Measurements from ENCODE around the gene EYA4.

DNA sequence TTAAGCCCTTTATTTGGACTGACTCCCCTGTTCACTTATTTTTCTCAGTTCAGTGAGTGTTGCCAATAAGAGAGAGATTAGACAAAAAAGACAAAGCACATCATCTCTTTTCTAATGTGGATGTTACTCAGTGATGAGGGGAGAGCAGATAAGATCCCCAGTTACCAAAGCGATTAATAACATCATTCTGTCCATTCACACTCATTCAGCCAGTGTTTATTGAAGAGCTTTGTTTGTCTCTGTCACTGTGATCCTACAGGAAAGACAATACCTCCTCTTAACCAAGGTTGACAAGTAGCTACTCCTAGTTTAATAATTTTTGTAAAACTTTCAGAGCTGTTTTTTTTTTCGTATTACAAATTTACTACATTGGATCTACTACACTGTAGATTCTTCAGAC is 163.0 kb downstream of the EYA4 start:
- TF ChIP-seq, protein P1, sequence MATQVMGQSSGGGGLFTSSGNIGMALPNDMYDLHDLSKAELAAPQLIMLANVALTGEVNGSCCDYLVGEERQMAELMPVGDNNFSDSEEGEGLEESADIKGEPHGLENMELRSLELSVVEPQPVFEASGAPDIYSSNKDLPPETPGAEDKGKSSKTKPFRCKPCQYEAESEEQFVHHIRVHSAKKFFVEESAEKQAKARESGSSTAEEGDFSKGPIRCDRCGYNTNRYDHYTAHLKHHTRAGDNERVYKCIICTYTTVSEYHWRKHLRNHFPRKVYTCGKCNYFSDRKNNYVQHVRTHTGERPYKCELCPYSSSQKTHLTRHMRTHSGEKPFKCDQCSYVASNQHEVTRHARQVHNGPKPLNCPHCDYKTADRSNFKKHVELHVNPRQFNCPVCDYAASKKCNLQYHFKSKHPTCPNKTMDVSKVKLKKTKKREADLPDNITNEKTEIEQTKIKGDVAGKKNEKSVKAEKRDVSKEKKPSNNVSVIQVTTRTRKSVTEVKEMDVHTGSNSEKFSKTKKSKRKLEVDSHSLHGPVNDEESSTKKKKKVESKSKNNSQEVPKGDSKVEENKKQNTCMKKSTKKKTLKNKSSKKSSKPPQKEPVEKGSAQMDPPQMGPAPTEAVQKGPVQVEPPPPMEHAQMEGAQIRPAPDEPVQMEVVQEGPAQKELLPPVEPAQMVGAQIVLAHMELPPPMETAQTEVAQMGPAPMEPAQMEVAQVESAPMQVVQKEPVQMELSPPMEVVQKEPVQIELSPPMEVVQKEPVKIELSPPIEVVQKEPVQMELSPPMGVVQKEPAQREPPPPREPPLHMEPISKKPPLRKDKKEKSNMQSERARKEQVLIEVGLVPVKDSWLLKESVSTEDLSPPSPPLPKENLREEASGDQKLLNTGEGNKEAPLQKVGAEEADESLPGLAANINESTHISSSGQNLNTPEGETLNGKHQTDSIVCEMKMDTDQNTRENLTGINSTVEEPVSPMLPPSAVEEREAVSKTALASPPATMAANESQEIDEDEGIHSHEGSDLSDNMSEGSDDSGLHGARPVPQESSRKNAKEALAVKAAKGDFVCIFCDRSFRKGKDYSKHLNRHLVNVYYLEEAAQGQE (IDR thresholded peaks at IDR 0.05; ENCODE audit: insufficient read depth in 1 of 2, low read depth in 2 of 2, low read length in 1 of 2), result no peak
- TF ChIP-seq POLR2AphosphoS5 (IDR thresholded peaks at IDR 0.05; ENCODE audit: low read depth, low read length) (no peak), CTCF (IDR thresholded peaks at IDR 0.05) (no peak), TCF7L2 (IDR thresholded peaks at IDR 0.05; ENCODE audit: low read depth, low read length) (no peak)

All from Panc1 (cell line).